Left ventricle myocardium inferior (tissue), 1 donor: ENCODE data around the gene PRIMPOL. TPM values are rescaled to one million over a fixed set of nuclear protein-coding genes. Genes with fewer than 3 reads are reported as not detected.
A peak's percentile ranks its signal among the peaks of the same experiment; 100 is the strongest.
"Not testable (repeated sequence)": the region's sequence is repeated elsewhere in the genome, so short reads cannot be mapped to it uniquely, and the experiment has no call there.

Source experiments
- DNase-seq: peaks from one replicate; pipeline ENCODE4 v3.0.0-alpha.2; 2020
- H3K27ac ChIP-seq: fragments of 200-600 bp; replicated peaks from 2 replicates; pipeline ENCODE4 v1.8.0; 2021
- H3K27me3 ChIP-seq: fragments of 200-600 bp; 2 replicates; pipeline ENCODE4 v1.8.0; 2021; ENCODE audit warnings: low read depth
- H3K36me3 ChIP-seq: fragments of 200-600 bp; 2 replicates; pipeline ENCODE4 v1.8.0; 2021
- H3K4me1 ChIP-seq: fragments of 200-600 bp; 2 replicates; pipeline ENCODE4 v1.8.0; 2021
- H3K4me3 ChIP-seq: fragments of 200-600 bp; 2 replicates; pipeline ENCODE4 v1.8.0; 2021; ENCODE audit warnings: mild to moderate bottlenecking, moderate library complexity
- H3K9me3 ChIP-seq: fragments of 200-600 bp; replicated peaks from 2 replicates; pipeline ENCODE4 v1.8.0; 2021
- intact Hi-C: fragments of 100-400 bp; cut with micrococcal nuclease; formaldehyde crosslinking; loops from one replicate; pipeline ENCODE4 v1.11.0; 2022
- long read RNA-seq: library from polyadenylated mRNA; unstranded; transcript quantifications from one replicate; pipeline ENCODE4 v2.0.0, GENCODE V29; 2021
- total RNA-seq: library from RNA; stranded (reverse); fragmentation: NEBNext Ultra II Directional; extraction: Animal tissue kit (Norgen Biotek cat#: 25700); gene quantifications from one replicate; pipeline ENCODE4 v1.2.1, GENCODE V29; 2021
- TF ChIP-seq, protein P1 (sequence below): fragments of 200-600 bp; IDR thresholded peaks from 2 replicates; pipeline ENCODE4 v1.8.0; 2021; ENCODE audit warnings: antibody characterized with exemption, mild to moderate bottlenecking, borderline replicate concordance
- donor health status: DM: no; HTN: yes; CAD: no; lungs with severe emphysema.

PRIMPOL gene, protein sequence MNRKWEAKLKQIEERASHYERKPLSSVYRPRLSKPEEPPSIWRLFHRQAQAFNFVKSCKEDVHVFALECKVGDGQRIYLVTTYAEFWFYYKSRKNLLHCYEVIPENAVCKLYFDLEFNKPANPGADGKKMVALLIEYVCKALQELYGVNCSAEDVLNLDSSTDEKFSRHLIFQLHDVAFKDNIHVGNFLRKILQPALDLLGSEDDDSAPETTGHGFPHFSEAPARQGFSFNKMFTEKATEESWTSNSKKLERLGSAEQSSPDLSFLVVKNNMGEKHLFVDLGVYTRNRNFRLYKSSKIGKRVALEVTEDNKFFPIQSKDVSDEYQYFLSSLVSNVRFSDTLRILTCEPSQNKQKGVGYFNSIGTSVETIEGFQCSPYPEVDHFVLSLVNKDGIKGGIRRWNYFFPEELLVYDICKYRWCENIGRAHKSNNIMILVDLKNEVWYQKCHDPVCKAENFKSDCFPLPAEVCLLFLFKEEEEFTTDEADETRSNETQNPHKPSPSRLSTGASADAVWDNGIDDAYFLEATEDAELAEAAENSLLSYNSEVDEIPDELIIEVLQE
- total RNA-seq: 10.6 TPM
- long read RNA-seq, partial matches to known transcripts: 0 of 13 reads
- long read RNA-seq, other reads (novel, unspliced or antisense): 11 of 13 reads

DNA sequence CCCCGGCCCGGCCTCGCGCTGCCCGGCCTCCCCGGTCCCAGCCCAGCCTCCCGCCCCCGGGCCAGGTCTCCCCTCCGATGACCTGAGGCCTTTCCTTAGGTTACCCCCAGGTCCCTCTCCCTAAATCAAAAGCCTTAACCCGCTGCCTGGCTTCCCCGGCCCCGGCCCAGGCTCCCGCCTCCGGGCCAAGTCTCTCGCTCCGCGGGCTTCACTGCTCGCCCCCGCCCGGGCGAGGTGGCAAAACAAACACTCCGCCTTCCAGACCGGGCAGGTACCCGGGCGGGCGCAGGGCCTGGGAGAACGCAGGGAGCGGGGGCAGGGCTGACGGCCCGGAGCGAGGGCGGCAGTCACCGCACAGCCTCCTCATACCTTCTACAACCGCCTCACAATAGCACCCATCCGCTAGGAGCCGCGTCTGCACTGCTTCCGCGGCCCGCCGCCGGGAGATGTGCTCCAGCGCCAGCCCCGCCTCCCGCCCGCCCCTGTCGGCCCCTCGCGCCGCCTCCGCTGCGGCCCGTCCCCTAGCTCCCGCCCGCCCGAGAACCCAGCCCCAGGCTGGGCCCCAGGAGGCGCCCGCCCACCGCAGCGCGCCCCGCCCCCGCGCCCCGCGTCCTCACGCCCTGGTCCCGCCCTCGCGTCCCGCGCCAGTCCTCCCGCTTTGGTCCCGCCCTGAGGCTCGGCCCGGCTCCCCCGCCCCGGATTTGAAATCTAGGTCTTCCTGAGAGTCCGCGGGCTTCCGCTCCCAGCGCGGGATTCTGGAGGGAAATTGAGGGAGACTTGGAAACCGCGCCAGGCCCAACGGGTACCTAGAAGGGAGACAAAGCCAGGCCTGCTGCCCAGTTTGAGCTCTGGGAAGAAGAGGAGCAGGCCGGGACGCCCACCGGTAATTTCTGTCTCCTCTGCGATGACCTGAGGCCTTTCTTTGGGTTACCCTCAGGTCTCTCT, at the start of gene PRIMPOL, which contains the start of gene CASP3:
TSS of gene PRIMPOL (plus strand) at position 713 of the 945 bp plus-strand sequence. CDS start 7,403 bp downstream, outside the sequence.
TSS of gene CASP3 (minus strand) at position 422 of the 945 bp plus-strand sequence. CDS start 10,994 bp downstream, outside the sequence.
- peaks cover 63% of the 10 kb centered on the region for H3K4me1 ChIP-seq
- TF ChIP-seq, protein P1, sequence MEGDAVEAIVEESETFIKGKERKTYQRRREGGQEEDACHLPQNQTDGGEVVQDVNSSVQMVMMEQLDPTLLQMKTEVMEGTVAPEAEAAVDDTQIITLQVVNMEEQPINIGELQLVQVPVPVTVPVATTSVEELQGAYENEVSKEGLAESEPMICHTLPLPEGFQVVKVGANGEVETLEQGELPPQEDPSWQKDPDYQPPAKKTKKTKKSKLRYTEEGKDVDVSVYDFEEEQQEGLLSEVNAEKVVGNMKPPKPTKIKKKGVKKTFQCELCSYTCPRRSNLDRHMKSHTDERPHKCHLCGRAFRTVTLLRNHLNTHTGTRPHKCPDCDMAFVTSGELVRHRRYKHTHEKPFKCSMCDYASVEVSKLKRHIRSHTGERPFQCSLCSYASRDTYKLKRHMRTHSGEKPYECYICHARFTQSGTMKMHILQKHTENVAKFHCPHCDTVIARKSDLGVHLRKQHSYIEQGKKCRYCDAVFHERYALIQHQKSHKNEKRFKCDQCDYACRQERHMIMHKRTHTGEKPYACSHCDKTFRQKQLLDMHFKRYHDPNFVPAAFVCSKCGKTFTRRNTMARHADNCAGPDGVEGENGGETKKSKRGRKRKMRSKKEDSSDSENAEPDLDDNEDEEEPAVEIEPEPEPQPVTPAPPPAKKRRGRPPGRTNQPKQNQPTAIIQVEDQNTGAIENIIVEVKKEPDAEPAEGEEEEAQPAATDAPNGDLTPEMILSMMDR: peak; percentile 55
- peak within 1 kb of the TSS; percentile 98 for H3K27ac ChIP-seq
- H3K36me3 ChIP-seq: no peaks in the 10 kb centered on the region
- H3K4me3 ChIP-seq: peak within 1 kb of the TSS; percentile 86
- H3K9me3 ChIP-seq: no peaks in the 10 kb centered on the region
- intact Hi-C loops: no loop called here
- DNase-seq: peak; percentile 98
- no peaks in the 10 kb centered on the region for H3K27me3 ChIP-seq

DNA sequence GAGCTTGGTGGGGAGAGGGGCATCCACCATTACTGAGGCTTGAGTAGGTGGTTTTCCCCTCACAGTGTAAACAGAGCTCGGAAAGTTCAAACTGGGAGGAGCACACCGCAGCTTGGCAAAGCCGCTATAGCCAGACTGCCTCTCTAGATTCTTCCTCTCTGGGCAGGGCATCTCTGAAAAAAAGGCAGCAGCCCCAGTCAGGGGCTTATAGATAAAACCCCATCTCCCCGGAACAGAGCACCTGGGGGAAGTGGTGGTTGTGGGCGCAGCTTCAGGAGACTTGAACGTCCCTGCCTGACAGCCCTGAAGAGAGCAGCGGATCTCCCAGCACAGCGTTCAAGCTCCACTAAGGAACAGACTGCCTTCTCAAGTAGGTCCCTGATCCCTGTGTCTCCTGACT, 48.6 kb upstream of the PRIMPOL start:
- Histone ChIP-seq H3K9me3 (peaks cover 30% of the 10 kb centered on the region), H3K4me1 (peaks cover 27% of the 10 kb centered on the region)
- H3K27ac ChIP-seq, intact Hi-C loops, H3K4me3 ChIP-seq, DNase-seq, H3K27me3 ChIP-seq, H3K36me3 ChIP-seq: not testable (repeated sequence)

DNA sequence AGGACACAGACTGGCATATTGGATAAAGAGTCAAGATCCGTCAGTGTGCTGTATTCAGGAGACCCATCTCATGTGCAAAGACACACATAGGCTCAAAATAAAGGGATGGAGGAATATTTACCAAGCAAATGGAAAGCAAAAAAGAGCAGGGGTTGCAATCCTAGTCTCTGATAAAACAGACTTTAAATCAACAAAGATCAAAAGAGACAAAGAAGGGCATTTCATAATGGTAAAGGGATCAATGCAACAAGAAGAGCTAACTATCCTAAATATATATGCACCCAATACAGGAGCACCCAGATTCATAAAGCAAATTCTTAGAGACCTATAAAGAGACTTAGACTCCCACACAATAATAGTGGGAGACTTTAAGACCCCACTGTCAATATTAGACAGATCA, 46.7 kb upstream of the PRIMPOL start:
- H3K27me3 ChIP-seq, DNase-seq, H3K4me3 ChIP-seq, H3K36me3 ChIP-seq, H3K27ac ChIP-seq, intact Hi-C loops: not testable (repeated sequence)
- Histone ChIP-seq H3K9me3 (peaks cover 37% of the 10 kb centered on the region), H3K4me1 (peaks cover 15% of the 10 kb centered on the region)

DNA sequence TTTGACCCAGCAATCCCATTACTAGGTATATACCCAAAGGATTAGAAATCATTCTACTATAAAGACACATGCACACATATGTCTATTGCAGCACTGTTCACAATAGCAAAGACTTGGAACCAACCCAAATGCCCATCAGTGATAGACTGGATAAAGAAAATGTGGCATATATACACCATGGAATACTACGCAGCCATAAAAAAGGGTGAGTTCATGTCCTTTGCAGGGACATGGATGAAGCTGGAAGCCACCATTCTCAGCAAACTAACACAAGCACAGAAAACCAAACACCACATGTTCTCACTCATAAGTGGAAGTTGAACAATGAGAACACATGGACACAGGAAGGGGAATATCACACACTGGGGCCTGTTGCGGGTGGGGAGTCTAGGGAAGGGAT, 42.1 kb upstream of the PRIMPOL start:
- H3K4me3 ChIP-seq, H3K36me3 ChIP-seq, intact Hi-C loops, DNase-seq, H3K4me1 ChIP-seq, H3K27ac ChIP-seq, H3K27me3 ChIP-seq: not testable (repeated sequence)
- H3K9me3 ChIP-seq: peaks cover 37% of the 10 kb centered on the region

DNA sequence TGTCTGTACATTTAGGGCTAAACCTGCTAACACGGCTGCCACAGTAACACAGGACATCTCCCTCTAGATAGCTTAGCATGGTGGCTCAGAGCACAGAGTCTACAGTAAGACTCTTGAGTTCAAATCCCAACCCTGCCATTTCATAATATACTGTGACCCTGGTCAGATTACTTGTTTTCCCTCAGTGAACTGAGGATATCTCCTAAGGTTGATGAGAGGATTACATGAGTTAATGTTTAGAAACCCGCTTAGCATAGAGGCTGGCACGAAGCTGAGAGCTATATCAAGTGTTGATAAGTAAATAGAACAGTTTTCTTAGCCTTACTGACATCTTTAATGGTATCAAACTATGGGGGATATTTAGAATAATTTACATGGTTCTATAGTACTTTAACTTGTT, 37.5 kb upstream of the PRIMPOL start:
- Histone ChIP-seq H3K9me3 (peaks cover 13% of the 10 kb centered on the region), H3K36me3 (no peaks in the 10 kb centered on the region), H3K4me1 (no peaks in the 10 kb centered on the region), H3K27ac (no peak overlapping the region), H3K4me3 (no peak overlapping the region), H3K27me3 (no peaks in the 10 kb centered on the region)
- TF ChIP-seq, protein P1: no peak
- no peak for DNase-seq
- intact Hi-C loops: no loop called here

DNA sequence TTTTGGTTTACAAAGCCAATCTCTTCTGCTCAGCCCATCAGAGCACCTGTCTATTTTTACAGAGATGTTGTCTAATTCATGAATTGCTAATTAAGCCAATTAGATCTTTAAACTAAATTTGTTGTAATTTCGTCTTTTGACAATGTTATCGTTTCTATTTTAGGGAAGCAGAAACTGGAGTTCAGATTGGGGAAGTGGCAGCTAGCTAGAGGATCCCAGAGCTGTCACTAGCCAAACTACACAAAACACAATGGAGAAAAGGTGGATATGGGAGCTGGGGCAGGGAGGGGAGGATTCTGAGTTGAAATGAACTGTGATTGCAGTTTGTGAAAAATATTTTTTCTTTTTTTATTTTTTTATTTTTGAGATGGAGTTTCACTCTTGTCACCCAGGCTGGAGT, 36.1 kb upstream of the PRIMPOL start:
- intact Hi-C loops: no loop called here
- Histone ChIP-seq H3K4me1 (no peaks in the 10 kb centered on the region), H3K9me3 (peaks cover 13% of the 10 kb centered on the region), H3K4me3 (no peak overlapping the region), H3K36me3 (no peaks in the 10 kb centered on the region), H3K27ac (no peak overlapping the region), H3K27me3 (no peaks in the 10 kb centered on the region)
- no peak for DNase-seq
- TF ChIP-seq, protein P1: no peak
